Measurements from ENCODE around the gene RNU7-1.
"Not testable (repeated sequence)": the region's sequence is repeated elsewhere in the genome, so short reads cannot be mapped to it uniquely, and the experiment has no call there.

Gene RNU7-1

DNA sequence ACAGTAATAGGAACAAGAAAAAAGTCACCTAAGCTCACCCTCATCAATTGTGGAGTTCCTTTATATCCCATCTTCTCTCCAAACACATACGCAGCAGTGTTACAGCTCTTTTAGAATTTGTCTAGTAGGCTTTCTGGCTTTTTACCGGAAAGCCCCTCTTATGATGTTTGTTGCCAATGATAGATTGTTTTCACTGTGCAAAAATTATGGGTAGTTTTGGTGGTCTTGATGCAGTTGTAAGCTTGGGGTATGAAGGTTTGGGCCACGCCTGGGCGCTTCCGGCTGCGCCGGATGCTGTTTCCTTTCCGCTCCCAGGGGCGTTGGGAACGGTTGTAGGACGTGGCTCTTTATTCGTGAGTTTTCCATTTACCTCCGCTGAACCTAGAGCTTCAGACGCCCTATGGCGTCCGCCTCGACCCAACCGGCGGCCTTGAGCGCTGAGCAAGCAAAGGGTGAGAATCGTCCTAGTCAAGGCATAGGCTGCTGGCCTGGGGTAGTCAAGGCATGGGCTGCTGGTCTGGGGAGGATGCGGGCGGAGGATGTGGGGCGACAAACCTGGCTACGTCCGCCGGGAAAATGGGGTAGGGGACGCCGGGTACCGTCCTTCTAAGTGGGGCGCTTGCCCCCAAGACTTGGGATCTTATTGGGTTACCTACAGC, at the start of gene RNU7-1, which contains the start of gene C12orf57:
Gene RNU7-1, plus strand, starts transcription at position 95 of the 659 bp plus-strand sequence.
Gene C12orf57, plus strand, starts transcription at position 301 of the 659 bp plus-strand sequence. Its CDS starts 100 bp downstream, at position 401.
- peak; percentile 98 for DNase-seq

DNA sequence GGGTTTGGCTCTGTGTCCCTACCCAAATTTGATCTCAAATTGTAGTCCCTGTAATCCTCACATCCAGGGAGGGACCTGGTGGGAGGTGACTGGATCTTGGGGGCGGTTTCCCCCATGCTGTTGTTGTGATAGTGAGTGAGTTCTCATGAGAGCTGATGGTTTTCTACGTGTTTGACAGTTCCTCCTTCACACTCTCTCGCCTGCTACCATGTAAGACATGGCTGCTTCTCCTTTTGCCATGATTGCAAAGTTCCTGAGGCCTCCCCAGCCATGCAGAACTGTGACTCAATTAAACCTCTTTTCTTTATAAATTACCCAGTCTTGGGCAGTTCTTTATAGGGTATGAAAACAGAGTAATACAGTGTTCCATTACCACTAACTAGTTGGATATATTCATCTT, 49.3 kb upstream of the RNU7-1 start:
- no peak for DNase-seq

DNA sequence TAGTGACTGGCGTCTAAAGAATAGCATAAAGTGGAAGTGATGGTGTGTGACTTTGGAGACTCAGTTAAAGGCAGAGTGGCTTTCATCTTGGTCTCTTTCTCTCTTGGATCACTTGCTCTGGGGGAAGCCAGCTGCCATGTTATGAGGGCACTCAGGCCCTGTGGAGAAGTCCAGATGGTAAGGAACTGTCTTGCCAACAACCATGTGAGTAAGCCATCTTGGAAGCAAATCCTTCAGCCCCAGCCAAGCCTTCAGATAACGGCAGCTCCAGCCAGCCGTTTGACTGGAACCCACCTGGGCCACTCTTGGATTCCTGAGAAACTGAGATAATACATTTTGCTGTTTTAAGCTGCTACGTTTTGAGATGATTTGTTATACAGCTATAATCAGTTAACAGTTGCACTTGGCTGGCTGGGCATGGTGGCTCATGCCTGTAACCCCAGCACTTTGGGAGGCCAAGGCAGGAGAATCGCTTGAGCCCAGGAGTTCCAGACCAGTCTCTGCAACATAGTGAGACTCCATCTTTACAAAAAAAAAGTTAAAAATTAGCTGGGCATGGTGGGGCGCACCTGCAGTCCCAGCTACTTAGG, 46.7 kb upstream of the RNU7-1 start:
- DNase-seq = no peak

DNA sequence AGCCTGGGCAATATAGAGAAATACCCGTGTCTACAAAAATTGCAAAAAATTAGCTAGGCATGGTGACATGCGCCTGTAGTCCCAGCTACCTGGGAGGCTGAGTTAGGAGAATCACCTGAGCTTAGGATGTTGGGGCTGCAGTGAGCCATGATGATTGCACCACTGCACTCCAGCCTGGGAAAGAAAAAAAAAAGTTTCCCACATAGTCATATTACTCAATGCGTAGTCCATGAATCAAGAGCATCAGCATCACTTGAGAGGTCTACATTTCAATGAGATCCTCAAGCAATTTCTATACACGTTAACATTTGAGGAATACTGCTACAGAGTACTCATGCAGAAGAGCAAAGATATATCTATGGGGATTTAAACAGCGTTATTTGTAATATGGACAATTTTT, 44.2 kb upstream of the RNU7-1 start:
- DNase-seq = no peak

DNA sequence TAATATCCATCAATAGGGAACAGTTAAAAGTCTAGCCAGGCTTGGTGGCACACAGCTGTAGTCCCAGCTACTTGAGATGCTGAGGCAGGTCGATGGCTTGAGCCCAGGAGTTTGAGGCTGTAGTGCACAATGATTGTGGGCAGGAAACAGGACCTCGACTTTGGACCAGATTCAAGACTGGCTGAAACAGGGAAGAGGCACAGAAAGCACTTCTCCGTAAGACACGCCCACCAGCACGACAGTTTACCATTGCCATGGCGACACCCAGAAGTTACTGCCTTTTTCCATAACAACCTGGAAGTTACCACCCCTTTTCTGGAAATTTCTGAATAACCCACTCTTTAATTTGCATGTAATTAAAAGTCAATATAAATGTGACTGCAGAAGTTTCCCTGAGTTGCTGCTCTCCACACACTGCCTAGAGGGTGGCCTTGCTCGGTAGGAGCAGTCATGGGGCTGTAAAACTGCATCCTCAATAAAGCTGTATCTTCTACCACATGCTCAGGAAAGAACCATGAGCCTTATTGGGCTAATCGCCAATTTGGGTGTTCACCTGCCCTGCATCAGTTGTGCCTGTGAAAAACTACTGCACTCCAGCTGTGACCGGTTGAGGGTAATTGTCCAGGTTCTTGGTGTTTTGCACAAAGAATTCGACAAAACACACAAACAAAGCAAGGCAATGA, 43.6 kb upstream of the RNU7-1 start:
- DNase-seq = peak; percentile 80

DNA sequence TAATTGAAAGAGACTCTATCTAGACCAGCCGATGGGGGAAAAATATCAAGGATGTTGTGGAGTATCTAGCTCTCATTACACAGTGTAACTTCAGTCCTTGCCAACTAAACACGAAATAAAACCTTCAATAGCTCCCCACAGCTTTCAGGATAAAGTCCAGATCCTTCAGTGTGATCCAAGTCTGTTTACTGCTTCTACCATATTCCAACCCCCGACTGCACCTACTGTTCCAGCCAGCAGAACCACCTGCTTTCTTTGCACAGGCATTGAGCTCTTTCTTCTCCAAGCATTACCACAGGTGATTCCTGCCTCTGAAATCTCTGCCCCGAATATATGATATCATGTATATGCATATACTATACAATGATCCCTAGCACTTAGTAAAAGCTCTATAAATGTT, 41.2 kb upstream of the RNU7-1 start:
- no peak for DNase-seq

DNA sequence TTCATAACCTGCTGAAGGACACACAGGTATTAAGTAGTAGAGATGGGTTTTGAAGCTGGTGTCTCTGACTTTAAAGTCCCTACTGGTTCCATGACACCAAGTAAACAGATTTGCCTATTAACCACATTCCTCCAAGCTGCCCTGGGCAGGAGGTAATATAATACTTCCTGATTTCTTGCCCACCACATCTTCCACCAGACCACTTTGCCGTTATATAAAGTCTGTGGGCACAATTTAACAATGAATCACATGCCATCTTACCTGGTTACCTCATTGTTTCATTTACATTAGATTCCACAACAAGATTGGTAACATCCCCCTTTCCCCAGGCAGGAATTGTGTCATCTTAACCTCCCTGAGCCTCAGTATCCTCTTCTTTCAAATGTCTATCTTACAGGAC, 39.9 kb upstream of the RNU7-1 start:
- DNase-seq = no peak

DNA sequence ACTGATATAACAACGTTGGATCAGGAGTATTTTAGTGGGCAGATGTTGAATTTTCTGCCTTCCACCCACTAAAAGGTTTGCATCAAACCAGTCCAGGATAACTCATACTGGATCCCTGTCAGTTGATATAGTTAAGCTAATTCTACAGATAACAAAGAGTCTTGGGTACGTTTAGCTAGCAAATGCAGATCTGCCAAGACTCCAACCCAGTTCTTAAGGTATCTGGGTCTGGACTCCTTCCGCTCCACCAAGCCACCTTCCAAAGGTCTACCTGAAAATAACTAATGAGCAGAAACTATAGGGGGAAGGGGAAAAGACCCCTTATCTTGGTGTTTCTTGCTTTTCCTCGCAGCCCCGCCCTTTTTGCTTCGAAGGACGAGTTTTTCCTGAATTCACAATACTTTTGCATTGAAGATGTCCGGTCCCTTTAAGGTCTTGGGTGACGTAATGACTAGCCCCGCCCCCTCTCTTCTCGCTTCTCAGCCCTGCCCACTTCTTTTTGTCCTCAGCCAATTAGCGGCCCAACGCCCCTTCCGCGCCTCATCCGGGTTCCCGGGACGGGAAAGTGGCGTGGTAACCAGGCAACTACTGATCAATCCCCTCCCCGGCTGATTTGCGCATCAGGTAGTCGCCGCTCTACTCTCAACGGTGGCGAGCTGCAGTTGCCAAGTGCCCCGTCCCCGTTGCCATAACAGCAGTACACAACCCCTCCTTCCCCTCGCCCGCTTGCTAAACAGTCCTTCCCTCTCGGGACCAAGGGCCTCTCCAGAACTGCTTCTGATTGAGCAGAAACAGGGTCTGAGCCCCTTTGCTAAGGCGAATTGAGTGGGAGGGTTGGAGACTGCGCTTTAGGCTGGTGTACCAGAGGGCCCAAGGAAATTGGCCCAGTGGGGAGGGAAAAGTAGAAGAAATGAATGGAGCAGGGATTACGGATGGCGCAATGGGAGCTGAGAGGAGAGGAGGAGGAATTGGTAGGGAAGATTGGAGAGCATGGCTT, 39.0 kb upstream of the RNU7-1 start, which contains the start of gene LRRC23:
Gene LRRC23, plus strand, starts transcription at position 543 of the 997 bp plus-strand sequence. CDS start 812 bp downstream, outside the sequence.
- peak; percentile 97 for DNase-seq

DNA sequence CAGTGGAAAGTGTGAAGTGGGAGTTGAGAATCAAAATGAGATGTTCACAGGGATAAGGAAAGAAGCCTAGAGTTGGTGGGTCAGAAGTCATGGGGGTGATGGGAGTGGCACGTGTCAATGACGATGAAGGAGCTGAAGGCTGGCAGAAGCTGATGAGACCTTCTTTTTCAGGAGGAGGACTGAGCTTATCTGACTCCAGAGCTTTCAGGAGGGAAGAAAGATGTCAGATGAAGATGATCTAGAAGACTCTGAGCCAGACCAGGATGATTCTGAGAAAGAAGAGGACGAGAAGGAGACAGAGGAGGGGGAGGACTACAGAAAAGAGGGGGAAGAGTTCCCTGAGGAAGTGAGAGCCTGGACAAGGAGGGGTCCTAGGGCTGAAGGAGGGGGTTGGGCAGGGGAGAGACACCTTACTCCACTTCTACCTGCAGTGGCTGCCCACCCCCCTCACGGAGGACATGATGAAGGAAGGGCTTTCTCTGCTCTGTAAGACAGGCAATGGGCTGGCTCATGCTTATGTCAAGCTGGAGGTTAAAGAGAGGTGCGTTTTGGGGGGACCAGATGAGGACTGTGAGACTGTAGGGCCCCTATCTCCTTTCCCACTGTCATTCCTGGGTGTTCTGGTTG, 38.1 kb upstream of the RNU7-1 start:
- DNase-seq = no peak

DNA sequence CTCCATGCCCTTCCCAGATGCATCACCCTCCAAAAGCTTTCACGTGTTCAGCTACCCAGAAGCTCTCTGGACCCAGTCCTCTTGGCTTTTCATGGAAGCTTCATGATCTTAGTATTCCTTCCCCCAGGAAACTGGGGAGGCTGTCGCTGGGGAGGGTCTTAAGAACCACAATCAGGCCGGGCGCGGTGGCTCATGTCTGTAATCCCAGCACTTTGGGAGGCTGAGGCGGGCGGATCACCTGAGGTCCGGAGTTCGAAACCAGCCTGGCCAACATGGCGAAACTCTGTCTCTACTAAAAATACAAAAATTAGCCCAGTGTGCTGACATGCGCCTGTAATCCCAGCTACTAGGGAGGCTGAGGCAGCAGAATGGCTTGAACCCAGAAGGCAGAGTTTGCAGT, 35.5 kb upstream of the RNU7-1 start:
- DNase-seq = not testable (repeated sequence)

DNA sequence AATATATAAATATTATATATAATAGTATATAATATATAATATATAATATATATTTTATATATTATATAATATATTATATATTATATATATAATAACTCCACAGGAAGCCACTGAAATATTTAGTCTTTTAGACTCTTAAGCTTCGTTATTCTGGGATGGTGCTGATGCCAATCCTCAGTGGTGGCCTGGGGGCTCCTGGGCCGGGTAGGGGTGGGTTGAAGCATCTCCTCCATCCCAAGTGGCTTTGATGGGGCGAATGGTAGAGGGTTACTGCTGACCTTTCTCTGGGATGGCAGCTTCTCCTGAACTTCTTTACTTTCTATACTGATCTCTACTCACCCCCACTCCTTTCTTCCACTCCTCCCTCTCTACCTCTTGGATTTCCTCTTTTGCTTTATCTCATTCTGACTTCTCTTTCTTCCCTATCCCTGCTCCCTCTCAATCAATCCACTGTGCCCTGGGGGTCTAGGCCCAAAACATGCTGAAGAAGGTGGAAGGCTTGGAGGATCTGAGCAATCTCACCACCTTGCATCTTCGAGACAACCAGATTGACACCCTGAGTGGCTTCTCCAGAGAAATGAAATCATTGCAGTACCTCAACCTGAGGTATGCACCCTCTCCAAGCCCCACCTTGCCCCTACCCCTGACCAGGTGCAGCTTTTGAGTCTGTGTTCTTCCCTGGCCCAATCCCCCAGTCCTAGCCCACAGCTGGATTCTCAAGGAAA, 34.0 kb upstream of the RNU7-1 start:
- no peak for DNase-seq

DNA sequence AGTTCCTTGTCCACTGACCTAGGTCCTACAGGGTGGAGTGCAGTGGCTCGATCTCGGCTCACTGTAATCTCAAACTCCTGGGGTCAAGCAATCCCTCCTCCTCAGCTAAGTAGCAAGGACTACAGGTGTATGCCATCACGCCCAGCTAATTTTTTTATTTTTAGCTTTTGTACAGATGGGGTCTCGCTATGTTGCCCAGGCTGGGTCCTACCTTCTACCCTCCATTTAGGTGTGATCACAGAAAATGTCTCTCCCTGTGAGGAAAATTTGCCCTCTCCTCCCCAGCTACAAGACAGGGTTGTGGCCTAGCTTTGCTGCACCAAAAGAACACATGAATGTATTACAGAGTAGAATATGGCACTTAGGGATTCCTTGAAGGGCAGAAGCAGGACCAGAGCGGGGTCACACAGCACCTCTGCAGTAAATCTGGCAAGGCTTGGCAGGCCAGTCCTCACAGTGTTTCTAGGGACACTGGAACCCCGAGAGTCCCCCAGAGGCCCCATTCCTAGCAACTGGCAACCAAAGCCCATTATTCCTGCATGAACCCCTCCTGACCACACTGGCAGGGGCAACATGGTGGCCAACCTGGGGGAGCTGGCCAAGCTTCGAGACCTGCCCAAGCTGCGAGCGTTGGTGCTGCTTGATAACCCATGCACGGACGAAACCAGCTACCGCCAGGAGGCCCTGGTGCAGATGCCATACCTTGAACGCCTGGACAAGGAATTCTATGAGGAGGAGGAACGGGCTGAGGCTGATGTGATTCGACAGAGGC, 31.3 kb upstream of the RNU7-1 start:
- DNase-seq = no peak

DNA sequence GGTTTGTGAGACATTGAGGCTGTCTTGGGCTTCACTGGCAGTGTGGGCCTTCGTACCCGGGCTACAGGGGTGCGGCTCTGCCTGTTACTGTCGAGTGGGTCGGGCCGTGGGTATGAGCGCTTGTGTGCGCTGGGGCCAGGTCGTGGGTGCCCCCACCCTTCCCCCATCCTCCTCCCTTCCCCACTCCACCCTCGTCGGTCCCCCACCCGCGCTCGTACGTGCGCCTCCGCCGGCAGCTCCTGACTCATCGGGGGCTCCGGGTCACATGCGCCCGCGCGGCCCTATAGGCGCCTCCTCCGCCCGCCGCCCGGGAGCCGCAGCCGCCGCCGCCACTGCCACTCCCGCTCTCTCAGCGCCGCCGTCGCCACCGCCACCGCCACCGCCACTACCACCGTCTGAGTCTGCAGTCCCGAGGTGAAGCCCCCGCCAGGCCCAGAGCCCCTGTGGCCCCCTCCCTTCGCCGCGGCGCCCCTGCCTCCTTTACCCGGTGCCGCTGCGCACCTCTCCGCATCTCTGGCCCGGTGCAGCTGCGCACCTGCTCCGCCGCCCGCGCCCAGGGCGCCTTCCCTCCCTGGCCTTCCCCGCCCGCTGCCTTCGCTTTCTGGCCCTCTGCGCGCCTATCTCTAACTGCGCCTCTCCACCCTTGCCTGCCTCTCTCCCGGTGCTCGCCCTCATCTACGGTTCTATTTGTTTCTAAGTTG, 29.2 kb upstream of the RNU7-1 start, which contains the start of gene ENO2:
Gene ENO2, plus strand, starts transcription at position 335 of the 701 bp plus-strand sequence. CDS start 1,253 bp downstream, outside the sequence.
- peak; percentile 65 for DNase-seq

DNA sequence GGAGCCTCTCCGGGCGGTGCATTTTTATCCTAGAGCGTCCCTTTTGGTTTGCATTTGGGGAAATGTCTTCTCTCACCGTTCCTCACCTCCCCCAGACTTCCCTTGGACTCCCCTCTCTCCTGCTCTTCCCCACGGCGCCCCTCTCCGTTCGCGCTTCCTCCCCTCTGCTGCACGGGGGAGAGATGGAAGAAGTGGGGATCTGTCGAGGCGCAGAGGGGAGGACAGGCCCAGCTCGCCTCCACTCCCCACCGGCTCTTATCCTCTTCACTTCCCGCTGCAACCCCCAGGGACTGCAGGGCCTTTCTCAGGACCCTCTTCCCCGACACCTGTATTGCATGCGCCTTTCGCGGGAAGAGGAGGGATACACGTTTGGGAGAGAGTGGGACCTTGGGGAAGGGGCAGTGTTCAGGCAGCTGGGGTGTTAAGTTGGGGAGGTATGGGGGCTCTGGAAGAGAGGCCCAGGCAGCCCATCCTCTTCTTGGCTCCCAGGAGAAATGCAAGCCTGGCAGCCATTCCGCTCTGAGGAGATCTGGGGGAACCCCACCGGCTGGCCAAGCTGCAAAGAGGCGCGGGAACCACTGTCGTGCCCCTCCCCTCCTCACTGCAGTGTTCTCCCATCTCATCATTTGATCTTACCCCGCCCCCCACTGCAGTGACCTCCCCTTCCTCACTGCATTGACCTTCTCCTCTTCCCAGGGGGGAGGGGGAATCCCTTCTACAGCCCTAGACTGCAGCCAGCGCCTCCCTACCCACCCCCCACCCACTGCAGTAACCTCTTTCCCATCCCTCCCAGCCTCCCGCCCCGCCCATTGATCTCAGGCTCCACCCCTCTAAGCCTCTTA, 28.4 kb upstream of the RNU7-1 start:
- DNase-seq = no peak

DNA sequence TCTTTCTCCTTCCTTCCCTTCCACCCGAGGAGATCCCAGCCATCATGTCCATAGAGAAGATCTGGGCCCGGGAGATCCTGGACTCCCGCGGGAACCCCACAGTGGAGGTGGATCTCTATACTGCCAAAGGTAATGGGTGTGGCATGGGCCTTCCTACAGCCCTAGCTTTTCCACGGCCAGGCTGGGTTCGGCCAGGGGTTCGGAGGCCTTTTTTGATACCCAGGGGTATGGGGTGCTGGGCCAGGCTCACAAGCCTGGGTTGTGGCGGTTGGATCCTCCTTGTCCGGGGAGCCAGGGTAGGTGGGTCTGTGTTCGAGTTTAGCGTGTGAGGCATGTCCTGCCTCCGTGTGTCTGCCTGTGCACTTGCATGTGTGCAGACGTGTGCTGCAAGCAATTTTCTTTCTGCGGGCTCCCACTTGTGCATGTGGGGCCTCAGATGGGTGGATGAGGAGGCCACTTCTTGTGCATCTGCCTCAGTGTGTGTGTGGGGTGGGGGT, 27.8 kb upstream of the RNU7-1 start:
- no peak for DNase-seq

DNA sequence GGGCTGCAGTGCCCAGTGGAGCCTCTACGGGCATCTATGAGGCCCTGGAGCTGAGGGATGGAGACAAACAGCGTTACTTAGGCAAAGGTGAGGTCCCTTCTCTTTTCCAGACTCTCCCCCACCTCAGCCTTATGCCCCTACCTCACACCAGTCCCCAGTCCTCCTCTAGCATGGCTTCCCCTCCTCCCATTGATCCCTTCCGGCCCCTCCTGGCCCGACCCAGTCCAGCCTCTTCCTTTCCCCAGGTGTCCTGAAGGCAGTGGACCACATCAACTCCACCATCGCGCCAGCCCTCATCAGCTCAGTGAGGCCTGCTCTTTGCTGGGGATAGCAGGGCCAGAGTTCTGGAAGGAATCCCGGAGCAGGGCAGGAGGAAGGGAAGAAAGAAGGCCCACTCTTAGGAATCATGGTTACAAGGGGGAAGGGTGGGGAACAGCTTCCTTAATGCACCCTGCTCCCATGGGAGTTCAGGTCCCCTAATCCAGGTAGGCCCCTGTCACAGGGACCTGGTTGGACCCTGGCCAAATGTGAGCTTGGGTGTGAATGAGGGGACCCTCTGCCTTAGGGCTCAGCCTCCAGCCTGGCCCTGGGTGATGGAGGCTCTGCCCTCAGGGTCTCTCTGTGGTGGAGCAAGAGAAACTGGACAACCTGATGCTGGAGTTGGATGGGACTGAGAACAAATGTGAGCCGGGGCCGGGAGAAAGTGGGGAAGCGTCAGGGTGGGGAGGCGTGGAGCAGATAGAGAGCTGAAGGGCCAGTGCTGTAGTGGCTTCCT, 27.0 kb upstream of the RNU7-1 start:
- DNase-seq = no peak

DNA sequence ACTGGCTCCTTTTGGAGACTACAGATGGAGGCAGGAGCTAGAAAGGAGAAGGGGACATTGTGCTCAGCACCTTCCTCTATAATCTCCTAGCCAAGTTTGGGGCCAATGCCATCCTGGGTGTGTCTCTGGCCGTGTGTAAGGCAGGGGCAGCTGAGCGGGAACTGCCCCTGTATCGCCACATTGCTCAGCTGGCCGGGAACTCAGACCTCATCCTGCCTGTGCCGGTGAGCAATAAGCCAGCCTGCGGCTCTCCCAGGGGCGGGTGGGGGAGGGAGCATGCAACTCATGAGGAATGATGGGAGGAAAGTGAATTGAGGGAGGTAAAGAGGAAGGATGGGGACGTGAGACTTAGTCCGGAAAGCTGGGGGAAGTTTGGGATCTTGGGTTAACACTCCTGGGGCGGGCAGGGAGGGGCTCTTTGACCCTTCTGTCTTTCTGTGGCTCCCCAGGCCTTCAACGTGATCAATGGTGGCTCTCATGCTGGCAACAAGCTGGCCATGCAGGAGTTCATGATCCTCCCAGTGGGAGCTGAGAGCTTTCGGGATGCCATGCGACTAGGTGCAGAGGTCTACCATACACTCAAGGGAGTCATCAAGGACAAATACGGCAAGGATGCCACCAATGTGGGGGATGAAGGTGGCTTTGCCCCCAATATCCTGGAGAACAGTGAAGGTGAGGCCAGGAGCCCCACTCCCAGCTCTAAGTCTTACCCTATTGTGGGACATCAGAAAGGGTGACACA, 26.0 kb upstream of the RNU7-1 start:
- DNase-seq = no peak
